Measurements from ENCODE around the gene LRRC15.

LRRC15 gene

DNA sequence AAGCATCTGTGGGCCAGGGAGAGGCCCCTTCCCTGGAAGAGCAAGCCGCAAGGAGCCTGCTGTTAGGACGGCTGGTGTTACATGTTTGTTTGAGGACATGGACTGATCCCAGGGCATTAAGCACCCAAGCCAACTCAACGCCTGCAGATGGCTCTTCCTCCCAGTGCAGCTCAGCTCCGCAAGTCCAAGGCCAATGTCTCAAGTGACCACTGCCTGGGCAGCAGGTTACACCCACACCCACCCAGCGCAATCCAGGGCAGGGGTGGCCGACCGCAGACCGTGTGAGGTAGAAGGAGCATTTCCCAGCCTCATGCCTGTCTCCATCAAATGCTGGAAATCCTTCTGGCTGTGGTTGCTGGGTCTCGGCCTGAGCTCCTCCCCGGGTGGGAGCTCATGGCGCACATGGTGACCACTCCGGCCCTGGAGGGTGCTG is 15.0 kb upstream of the LRRC15 start:
- no peak for DNase-seq

DNA sequence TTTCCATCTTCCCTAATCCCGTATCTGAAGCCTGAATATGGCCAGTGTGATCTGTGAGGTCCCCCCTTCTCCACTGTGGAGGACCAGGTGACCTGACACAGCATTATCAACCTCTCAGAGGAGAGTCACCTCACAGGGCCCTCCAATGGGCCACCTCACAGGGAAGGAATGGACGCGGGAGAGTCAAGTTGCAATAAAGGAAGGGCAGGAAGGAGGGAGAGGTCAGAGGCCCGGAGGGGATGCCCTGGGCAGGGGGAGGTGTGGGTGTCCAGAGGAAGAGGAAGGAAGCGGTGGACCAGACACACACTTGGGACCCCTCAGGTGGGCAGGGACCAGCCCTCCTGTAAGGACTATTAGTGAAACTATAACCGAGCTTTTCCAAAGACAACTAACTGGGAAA is 14.6 kb upstream of the LRRC15 start:
- DNase-seq: no peak

DNA sequence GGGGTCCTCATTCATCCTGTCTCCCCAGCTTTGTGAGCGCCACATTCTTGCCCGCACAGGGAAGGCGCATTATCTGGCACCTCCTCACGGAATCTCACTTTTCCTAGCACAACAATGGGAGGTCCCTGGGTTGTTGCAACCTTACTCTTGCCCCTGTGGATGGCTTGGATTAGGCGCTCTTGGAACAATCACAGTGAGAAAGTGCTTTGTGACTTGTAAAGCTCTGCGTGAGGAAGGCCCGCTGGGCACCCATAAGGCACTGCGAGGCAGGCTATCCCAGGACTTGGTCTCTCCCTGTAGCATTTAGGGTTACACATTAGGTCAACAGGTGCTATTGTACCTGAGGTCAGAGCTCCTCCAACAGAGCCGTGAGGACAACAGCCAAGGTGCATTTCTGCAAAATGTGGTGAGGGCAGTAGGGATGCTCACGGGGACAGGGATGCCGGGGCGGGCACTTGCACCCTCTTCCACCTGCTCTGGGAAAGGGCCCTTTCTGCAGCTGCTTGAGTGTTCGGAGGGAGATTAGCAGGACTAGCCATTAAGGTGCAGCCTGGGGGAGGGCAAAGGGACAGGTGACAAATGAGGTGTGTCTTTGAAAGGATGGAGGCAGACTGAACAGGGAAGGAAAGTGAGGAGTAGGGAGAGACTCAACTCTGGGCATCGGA is 13.9 kb upstream of the LRRC15 start:
- DNase-seq: no peak

DNA sequence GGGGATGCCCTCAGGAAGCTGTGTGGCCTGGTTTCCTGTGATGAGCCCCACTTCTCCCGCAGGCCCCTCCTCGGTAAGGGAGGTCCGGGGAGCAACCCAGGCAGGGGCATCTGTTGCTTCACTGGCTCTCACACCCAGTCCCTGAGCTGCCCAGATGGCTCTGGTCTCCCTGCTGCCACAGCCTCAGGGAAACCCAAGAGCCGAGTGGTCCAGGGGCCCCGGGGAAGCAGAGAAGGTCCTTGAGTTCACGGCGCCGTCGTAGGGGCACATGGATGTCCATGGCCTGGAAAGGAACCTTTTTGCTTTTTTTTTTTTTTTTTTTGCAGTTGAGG is 13.3 kb upstream of the LRRC15 start:
- DNase-seq: no peak

DNA sequence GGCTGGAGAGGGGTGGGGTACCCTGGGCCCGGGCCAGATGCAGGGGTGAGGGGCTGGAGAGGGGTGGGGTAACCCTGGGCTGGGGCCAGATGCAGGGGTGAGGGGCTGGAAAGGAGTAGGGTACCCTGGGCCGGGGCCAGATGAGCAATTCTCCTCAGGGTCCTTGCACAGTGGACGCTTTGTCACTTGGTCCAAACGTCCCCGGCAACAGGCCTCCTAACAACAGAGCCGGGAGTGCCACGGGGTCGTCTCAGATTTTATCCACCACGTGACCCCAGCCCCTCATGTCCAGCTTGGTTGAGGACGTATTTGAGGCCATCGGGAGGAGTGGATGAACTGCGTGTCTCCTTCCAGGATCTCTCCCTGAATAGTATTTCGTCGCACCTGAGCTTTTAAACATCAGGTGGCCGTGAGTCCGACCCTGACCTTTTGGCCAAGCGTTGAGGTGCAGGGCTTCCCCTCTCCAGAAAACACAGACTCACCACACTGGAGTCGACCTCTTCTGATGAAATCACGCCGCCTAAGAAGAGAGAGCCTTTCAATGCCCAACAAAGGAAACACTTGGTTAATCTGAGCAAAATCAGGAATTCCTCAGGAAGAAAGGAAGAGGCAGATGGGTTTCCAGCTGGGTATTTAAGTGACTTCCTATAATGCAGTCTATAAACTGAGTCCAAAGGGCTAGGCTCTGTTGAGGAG is 12.8 kb upstream of the LRRC15 start:
- no peak for DNase-seq

DNA sequence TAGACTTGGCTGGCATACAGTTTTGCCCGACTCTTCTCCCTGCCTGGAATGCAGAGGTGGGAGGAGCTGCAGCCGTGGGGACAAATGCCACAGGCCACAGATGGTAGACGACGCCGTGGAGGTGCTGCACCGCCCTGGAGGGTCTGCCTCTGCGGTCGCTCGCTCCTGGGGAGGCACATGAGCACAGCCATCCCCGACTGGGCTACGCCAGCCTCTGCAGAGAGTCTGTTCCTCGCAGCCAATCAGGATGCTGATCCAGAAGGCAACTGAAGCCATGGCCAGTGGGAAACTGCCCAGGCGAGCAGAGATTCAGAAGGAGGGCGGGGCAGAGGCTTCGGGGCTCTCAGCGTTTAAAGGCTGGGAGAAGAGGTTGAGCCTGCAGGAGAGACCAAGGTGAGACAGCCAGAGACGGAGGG is 11.9 kb upstream of the LRRC15 start:
- DNase-seq: no peak

DNA sequence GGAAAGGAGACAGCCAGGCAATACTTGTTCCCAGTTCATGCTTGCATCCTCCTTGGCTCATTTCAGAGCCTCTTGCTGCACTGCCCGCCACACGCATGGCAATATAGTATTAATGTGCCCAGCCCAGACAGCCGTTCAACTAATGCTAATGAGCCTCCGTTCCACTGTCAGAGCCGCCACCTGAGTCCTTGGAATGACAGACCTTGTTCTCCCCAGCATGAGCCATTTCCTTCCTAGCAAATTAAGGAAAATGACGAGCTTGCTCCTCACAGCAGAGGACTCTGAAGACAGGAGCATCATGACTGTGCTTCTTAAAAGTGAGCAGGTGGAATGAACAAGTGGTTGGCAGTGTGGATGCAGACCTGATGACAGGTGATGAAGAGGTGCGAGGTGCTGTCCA is 10.8 kb upstream of the LRRC15 start:
- no peak for DNase-seq

DNA sequence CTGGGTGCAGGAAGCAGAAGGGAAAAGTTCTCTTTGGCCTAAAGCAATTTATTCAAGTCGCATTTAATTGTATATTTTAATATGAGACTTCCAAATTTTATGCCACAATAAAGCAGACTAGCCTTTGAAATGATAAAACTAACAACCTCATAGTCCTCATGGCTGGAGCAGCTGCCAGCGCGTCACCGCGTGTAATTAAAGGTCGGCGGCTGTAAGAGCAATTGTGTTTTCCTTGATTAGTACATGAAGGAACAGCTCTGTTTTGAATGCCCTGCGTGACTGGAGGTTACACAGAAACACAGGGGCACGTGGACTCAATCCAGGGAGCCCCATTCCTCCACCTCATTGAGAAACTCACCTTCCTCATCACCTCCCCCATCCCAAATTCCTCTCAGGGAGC is 10.1 kb upstream of the LRRC15 start:
- no peak for DNase-seq

DNA sequence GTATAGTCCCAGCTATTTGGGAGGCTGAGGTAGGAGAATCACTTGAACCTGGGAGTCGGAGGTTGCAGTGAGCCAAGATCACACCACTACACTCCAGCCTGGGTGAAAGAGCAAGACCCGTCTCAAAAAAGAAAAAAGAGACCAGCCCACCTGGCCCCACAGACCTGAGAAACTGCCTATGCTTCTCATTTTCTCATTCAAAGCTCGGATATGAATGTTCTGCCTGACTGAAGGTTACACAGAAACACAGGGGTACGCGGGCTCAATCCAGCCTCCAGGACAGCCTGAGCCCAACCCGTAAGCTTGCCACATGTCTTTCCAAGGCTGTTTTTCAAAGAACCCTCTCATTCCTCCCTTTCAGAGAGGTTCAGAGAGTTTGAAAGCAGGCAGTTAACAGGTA is 9.7 kb upstream of the LRRC15 start:
- no peak for DNase-seq

DNA sequence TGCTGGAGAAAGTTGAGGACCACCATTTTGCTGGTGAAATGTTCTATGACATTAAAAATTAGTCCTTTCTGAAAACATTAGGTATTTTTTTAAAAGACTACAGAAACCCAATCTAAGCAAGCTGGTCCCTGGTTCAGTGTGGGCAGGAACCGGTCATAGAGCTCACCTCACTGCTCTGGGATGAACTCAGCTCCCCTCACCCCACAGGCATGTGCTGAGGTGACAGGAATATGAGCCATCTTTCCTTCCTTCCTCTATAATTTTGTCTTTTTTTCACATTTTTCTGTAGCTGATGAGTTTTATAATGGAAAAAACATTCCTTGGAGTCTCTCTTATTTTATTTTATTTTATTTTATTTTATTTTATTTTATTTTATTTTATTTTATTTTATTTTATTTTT is 8.2 kb upstream of the LRRC15 start:
- DNase-seq: no peak

DNA sequence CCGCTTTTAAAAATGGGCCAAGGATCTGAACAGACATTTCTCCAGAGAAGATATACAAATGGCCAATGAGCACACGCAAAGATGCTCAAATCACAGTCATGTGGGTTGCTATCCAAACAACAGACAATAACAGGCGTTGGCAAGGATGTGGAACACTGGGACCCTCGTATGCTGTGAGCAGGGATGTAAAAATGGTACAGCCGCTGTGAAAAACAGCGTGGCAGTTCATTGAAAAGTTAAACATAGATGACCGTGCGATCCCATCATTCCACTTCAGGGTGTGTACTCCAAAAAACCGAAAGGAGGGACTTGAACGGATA is 6.7 kb upstream of the LRRC15 start:
- no peak for DNase-seq

DNA sequence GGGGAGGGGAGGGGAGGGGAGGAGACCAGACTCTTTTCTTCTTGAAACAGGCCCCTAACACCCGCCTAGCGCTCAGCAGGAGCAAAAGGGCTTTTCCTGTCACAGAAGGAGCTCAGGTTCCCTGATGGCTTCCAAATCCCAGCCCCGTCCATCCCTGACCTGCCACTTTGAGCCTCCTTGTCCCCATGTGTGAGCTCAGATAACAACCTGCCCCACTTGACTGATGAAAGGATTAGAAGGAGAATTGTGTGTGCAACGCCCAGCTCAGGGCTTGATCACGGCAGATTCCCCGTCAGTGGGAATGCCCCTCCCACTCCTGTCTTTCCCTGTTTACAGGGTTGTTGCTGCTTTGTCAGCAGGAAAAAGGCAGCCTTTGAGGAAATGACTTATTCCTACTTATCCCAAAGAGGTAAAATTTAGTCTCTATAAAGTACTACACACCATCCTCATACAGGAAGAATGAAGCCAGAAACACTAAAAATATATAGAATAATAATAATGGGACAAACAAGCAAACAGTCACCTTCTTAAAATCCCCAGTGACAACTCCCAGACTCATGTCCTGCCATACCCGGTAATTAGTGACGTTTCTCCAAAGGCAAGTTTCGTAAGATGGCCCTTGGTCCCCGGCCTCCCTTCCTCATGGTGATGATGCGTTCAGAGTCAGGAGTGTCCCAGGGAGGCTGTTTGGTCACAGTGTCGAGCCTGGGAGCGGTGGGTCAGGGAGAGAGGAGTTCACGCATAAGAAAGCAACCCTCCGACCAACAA is 6.1 kb upstream of the LRRC15 start:
- DNase-seq: no peak

DNA sequence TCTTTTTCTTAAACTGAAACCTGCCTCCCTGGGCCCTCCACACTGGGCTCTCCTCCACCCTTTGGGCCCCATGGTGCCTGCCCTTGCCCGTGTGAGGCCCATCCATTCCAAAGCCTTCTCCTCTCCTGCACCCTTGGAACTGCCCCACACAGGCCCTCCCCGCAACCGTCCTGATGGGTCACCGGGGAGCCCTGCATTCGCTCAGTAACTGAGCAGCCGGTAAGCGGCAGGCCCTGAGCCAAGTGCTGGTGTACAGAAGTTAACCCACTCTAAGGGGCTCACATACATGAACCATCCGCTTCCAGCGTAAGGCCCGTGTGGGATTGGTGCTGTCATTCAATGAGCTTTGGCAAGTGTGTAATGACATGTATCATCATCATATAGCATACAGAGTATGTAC is 5.4 kb upstream of the LRRC15 start:
- no peak for DNase-seq

DNA sequence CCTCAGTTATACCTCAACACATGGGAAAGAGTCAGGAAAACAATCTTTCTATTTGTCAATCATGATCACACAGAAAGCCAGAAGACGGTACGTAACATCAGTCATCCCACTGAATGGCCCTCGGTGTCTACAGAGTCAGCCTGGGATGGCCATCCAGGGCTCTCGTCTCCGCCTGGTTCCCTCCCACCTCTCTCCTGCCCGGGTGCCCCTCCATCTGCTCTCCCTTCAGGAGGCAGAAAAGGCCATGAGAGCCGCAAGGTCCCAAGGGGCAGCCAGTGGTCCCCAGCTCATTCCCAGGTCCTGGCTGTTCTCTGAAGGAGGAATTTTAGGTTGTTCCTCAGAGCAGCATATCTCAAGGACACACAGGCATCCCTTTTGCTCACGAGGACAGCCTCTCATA is 4.4 kb upstream of the LRRC15 start:
- DNase-seq: no peak

DNA sequence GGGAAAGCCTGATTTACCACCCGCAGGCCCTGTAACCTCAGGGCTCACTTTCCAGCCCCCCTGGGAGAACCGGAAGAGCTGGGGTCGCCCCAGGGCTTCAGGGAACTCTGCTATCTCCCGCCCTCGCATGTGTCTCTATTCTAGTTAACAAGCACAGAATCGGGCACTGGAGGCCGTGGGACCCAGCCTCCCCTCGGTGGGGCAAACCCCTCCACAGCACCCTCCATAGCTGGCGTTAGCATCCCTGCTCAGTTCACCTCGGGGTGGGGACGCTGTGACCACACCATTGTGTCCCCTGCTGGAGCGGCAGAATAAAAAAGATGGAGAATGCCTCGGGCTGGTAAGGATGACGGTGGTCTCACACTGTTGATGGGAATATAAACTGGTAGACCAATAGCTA is 3.5 kb upstream of the LRRC15 start:
- no peak for DNase-seq

DNA sequence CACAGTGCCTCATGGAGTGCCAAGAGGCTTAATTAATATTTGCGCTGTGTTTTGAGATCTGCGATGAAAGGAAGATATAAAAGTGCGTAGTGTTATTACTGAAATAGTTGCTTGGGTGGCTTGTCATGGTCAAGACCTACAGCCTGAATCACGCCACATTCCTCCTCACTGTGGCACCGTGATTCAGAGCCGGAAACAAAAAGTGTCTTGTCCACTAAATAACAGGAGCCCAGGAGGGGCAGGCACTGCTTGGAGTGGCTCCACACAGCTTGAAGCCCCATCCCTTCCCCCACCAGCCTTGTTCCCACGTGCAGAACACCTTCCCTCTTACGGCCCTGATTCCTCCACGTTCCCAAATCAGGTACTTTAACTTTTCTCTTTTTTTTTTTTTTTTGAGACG is 1.2 kb upstream of the LRRC15 start:
- DNase-seq: no peak

DNA sequence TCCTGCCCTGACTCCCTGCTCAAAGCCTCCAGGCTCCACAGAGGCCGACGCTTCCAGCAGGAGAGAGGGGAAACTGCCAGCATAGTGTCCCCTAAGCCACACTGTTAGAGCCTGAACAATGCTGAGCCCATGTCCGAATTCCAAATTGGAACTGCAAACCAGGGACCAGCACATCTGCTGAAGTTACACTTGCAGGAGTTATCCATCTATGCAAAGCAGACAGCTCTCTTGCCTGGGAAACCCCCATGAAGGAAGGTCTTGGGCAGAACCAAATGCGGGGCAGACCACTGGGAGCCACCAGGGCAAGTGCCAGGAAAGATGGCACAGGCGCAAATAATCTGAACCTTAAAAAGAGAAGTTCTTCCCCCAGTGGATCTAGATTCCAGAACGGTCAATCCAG is 625 bp downstream of the LRRC15 start:
- no peak for DNase-seq

DNA sequence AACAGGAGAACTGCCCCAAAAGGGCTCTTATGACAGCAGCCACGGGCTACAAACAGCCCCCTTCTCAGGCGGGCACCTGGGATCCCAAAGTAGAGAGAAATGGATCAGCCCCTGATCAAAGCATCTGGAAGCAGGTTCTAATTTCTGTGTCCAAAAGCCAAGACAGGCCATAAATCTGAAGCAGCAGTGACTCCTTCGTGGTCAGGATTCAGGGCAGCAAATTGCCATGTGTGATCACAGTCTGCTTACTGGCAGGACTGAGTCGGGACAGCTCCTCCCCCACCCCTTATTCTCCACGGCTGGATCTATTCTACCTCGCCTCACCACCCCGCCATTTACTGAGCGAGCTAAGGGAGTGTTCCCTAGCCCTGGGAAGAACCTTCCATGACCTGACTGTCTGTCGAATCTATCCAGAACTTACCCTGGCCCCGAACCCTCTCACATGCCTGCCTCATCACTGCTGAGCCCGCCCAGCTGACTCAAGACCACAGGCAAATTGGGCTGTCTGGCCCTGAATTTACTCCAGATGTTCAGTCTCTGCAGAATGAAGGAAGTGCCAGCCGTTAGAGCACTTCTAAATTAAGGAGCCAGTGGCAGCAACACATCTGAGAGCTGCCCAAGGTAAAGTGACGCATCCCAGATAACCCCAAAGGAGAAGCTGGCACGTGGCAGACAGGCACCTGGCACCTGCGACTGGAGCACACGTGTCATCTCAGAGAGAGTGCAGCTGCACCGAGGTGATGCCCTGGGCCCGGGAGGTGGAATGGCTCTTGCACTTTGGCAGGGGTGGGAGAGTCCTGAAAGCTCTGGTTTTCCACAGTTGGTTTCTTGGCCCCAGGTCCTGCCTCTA is 1.3 kb downstream of the LRRC15 start:
- DNase-seq: no peak

DNA sequence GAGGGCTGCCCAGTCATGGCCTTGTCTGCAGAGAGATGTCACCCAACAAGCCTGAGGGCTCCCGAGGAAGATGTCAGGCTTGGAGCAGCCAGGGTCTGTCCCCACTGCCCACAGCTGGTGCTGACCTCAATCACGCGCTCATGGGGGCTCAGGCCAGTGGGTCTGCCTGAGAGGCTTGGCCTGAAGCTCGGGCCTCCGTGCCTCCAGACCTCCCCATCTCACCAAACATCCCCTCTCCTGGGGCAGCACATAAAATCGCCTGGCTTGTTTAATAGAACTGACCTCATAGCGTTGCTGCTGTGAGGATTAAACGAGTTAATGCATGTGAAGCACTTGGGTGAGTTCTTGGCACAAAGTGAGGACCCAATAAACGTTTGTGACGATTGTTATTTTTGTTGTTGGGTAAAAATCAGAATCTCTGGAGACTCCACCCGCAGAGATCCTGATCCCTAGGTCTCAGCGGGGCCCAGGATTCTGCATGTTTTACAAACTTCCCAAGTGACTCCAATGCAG is 3.5 kb downstream of the LRRC15 start:
- no peak for DNase-seq

DNA sequence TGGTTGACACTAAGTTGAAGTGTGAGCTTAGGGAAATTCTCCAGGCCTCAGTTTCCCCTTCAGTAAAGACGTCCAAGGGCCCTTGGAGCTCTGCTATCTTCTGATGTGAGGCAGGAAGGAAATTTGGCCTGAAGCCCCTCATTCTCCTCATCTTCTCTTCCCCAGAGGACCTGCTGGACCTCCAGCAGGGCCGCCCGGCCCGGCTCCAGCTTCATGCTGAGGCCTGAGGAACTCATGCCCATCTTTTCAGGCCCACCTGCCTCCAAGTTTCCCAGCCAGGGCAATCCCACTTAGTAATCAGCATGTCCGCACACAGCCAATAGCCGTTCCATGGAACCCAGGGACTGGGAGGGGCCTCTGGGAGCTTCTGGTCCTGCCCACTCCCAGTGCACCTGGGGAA is 4.0 kb downstream of the LRRC15 start:
- DNase-seq: no peak

DNA sequence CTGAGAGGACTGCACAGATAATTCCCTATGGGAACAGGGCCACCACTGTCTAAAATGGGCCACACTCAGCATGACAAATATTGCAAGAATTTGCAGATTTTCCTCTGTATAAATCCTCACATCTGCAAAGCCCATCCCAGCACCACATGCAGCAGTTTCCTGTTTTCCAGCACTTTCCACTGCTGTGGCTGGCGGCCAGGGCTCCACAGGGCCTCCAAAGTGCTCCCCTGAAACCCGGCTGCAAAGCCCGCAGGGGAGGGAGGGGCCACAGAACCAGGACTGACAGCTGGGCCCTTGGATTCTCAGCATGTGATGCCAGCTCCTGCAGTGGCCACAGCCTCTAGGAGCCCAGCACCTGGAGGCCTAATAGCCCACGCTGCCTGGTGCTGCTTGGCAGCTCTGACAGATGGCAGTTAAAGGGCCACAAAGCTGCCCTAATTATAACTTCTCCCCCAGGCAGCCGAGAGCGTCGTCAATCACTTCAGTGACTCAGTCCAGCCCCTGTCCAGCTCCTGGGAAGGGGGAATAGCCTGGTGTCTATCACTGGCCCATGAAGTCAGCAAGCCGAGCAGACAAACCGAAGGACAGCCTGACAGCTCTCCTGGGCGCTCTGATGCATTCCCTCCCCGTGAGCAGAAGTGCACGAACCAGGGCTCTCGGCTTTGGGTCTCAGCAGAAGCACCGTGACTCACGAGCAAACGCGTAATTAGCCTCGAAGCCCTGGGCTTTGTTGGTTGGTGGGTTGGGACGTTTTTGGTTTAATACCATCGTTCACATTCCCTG is 4.7 kb downstream of the LRRC15 start:
- no peak for DNase-seq

DNA sequence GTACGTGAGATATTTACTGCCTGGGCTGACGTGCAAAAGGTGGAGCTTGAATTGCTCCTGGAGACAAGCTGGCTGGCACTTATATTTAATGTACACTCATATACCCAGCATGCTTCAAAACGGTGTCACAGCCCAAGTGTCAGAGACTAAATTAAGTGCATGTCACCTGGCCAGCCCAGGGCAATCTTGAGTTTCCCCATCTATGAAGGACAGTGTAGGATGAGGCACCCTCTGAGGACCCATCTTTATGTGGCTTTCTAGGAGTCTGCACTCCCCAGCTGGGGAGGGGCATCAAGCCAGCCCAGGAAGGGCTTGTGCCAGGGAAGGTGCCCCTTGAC is 5.3 kb downstream of the LRRC15 start:
- no peak for DNase-seq

DNA sequence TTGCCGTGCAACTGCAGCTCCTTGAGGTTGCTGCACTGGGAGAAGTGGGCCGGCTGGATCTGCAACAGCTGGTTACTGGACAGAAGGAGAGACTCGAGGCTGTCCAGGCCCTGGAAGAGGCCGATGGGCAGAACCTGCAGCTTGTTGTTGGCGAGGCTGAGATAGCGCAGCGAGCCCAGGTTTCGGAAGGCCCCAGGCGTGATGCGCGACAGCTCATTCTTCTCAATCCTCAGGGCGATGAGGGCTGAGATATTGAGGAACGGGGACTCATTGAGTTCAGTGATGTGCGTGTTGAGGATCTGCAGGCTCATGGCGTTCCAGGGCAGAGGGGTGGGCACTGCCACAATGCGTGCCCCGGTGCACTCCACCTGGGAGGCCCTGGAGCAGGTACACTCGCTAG is 9.0 kb downstream of the LRRC15 start:
- DNase-seq: no peak

Data from SIG-M5 (cell line).